ENCODE measurements around the gene FIG4.
"Not testable (repeated sequence)": the region's sequence is repeated elsewhere in the genome, so short reads cannot be mapped to it uniquely, and the experiment has no call there.

Gene FIG4

DNA sequence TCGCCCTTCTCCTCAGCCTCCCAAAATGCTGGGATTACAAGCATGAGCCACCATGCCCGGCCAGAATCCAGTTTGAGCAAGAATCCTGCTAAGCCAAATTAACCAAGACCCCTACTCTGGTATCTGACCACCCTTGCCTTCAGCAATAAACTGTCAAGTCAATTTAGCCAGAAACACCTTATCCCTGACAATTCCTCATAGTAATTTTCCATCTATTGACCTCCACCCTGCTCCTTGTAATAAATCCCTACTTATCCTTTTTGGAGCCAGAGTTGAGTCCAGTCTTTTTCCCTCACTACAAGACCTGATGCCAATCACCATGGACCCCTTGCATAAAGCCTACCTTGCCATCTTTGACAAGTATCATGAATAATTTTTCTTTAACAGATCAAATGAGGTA lies 173.0 kb downstream of the FIG4 start:
- DNase-seq = no peak

DNA sequence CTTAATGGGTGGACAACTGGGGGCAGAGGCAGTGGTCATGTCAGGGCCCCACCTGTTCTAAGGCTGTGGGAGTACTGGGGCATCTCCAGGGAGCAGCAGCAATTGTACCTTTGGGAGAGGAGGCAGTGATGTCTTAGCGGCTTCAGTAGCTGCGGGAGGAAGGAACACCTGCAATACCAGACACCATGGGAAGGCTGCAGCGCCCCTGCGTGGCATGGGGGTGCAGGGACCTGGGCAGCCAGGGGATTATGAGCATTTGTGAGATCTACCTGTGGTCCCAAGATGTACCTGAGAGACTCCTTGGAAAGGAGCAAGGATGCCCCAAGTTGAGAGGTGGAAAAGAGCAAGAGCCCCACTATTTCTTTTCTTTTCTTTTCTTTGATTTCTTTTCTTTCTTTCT lies 174.9 kb downstream of the FIG4 start:
- no peak for DNase-seq

DNA sequence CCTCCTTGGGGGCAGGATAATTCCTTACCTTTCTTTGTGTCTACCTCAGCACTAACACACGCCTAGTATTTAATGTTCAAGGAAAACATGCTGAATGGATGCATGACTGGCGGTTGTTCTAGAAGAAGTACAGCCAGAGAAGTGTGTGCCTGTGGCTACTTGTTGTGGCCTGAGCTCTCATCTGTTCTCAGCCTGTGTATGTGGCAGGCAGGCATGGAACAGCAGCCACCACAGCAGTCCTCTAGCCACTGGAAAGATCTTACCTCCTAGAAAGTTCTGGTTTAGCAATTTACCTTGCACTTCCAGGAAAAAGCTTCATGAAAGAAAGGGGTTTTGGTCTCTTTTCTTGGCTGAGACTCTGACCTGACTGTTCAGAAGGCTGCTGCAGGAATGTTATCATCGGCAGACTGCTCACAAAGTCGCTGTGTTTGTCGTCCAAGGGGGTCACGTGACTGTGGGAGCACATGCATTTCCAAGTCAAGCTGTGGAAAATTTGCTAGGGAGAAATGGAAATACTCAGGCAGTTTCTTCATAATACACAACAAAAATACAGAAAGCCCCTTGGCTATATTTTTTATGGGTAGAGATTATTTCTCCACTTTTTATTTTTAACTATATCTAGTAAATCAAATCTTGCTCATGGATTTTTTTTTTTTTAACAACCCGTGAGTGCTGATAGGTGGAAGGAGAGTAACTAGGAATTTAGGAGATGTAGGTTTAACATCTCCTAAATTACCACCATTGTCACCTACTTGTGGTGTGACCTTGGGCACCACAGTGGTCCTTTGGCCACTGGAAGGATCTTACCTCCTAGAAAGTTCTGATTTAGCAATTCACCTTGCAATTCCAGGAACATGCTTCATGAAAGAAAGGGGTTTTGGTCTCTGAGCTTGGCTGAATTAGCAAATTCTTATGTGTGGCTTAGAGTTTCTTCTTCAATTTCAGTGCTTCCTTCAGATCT lies 176.2 kb downstream of the FIG4 start:
- no peak for DNase-seq

GRCh38 chr6:109867970-109868358 lies 176.9 kb downstream of the FIG4 start:
- no peak for DNase-seq

DNA sequence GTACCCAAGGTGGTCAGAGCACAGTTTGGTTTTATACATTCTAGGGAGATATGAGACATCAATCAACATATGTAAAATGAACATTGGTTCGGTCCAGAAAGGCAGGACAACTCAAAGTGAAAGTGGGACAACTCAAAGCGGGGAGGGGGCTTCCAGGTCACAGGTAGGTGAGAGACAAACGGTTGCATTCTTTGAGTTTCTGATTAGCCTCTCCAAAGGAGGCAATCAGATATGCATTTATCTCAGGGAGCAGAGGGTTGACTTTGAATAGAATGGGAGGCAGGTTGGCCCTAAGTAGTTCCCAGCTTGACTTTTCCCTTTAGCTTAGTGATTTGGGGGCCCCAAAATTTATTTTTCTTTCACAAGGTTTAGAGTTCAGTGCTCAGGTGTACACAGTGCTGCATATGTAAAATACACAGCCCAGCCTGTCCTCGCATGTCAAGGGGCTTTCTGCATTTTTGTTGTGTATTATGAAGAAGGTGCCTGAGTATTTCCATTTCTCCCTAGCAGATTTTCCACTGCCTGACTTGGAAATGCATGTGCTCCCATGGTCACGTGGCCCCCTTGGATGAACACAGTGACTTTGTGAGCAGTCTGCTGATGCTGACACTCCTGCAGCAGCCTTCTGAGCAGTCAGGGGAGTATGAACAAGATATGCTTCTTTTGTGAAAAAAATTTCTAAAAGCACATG lies 178.4 kb downstream of the FIG4 start:
- DNase-seq = not testable (repeated sequence)

GRCh38 chr6:109870089-109870410 lies 179.0 kb downstream of the FIG4 start:
- no peak for DNase-seq

DNA sequence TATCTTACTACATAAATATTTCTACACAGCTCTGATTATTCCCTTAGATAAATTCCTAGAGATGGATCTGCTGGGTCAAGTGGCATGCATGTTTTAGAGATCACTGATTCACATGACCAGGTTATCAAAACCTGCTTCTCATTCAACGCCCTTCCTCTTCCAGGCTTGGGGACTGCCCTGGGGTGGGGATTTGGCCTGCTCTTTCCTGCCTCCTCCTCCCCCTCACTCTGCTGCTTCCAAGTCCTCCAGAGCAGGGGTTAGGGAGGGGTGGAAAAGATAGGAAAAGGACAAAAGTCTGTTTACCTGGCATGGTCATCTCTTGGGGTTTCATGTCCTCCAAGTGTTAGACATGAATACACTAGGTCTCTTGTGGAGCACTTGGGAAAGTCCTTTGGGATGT lies 181.5 kb downstream of the FIG4 start:
- no peak for DNase-seq

DNA sequence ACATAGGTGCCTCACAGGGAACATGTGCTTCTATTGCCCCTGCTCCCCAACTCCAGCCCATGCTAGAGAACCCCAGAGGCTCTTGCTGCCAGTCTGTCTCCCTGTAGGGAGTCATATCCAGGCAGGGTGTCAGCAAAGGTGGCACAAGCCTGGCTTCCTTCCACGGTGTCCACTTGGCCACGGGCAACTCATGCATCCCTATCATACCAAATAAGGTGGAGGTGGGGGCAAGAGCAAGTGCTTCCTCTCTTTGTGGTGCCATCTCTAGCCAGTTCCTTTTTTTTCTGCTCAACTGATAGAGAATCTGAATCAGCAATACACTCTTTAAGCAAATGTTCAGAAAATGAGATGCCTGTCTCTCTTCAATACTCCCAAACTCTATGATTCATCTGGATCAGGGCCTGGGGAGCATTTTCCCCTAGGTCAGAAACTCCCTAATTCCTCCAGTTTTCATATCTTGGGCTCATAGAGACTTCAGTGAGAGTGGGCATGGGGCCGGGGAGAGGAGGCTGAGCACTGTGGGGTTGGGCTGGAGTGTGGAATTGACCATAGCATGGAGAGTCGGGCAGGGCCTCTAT lies 182.0 kb downstream of the FIG4 start:
- DNase-seq = no peak

DNA sequence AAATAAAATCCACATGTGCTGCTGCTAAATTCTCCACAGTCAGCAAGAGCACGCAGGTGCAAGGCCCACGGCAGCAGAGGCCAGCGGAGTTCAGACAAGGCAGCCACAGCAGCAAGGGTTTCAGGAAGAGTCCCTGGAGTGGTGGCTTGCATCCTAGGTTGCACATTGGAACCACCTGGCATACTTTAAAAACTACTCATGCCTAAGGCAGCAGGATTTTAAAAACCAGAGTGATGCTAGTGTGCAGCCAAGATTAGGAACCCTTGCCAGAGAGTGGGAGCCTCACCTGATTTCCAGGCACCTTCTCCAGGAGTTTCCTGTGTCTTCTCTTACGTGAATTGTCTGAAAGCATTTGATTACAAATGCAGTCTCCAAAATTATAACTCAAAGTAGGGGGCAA lies 183.0 kb downstream of the FIG4 start:
- DNase-seq = no peak

DNA sequence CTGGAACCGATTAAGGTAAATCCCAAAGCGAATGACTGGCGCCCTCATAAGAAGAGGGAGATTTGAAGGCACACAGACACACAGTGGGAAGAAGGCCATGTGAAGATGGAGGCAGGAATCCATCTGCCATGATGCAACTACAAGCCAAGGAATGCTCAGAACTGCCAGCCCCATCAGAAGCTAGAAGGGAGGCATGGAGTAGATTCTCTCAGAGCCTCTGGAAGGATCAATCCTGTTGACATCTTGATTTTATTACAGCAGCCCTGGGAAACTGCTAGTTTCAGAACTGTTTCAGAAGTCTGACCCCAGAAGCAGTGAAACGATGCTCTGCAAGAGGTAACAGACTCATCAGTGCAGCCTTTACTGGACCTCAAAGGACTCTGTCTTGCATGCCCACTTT lies 183.5 kb downstream of the FIG4 start:
- no peak for DNase-seq

Measured in CD4-positive, alpha-beta T cell treated with Interferon alpha-2 for 1 hour (primary cell).